GM12878 (cell line): ENCODE results near the gene ARGLU1. TPM values are rescaled to one million over a fixed set of nuclear protein-coding genes. Genes with fewer than 3 reads are reported as not detected.

ENCODE experiments used
- ATAC-seq: fragments of 200-7000 bp; cut with Tn5 transposase; 3 replicates; pipeline ENCODE4 v1.9.1; 2020; ENCODE audit warnings: mild to moderate bottlenecking, moderate library complexity
- BruUV-seq: library from RNA; stranded (reverse); fragments of 400-500 nt; replicated peaks from 2 replicates; lab custom pipeline; 2021; lab: Mats Ljungman, UMichigan
- CTCF ChIA-PET: fragments of 300-600 bp; sonication (Branson Sonifier 250); formaldehyde crosslinking; extraction: SDS; loops from one replicate; lab custom pipeline; 2021; ENCODE audit warnings: inconsistent platforms; lab: Yijun Ruan, JAX
- POLR2A ChIA-PET: fragments of 350-600 bp; formaldehyde crosslinking; extraction: SDS; loops from one replicate; lab custom pipeline; 2021; ENCODE audit warnings: inconsistent platforms; lab: Charles Lee
- RAD21 ChIA-PET: fragments of 300-600 bp; sonication (Branson Sonifier 250); formaldehyde crosslinking; loops from one replicate; lab custom pipeline; 2023; ENCODE audit warnings: antibody characterized with exemption; ENCODE audit not compliant: unreplicated experiment; lab: Charles Lee
- SMC1A ChIA-PET: fragments of 300-600 bp; sonication (Branson Sonifier 250); formaldehyde crosslinking; loops from one replicate; lab custom pipeline; 2023; ENCODE audit not compliant: unreplicated experiment, uncharacterized antibody; lab: Charles Lee
- DNase-seq: peaks from one replicate; pipeline ENCODE4 v3.0.0-alpha.2; 2011; ENCODE audit warnings: low read depth, low spot score
- FAIRE-seq: peaks from 3 replicates; lab custom pipeline; 2011; peaks lifted over from hg19 to GRCh38; lab: Jason Lieb, UNC
- H2AFZ ChIP-seq: 2 replicates; pipeline ENCODE4 v1.6.0; 2011; ENCODE audit warnings: low read depth, low read length, control low read depth; ENCODE audit not compliant: control insufficient read depth
- H3K27ac ChIP-seq: 2 replicates; pipeline ENCODE4 v1.5.1; 2011; ENCODE audit warnings: control low read depth; ENCODE audit not compliant: control insufficient read depth, insufficient read depth
- H3K27me3 ChIP-seq, 2 experiments: replicated peaks in 1 of 2; 2 replicates each; pipeline versions ENCODE4 v1.6.0 to v1.6.1; 2011; ENCODE audit warnings: low read length in 1 of 2; ENCODE audit not compliant: control insufficient read depth in 2 of 2, insufficient read depth in 2 of 2
- H3K36me3 ChIP-seq, 2 experiments: 2 replicates each; pipeline ENCODE4 v1.5.1; 2011; ENCODE audit warnings: low read length in 1 of 2; ENCODE audit not compliant: control insufficient read depth in 2 of 2, insufficient read depth in 2 of 2
- H3K4me1 ChIP-seq: 2 replicates; pipeline ENCODE4 v1.6.1; 2011; ENCODE audit warnings: mild to moderate bottlenecking, low read length, moderate library complexity, mixed read lengths; ENCODE audit not compliant: control insufficient read depth, insufficient read depth
- H3K4me2 ChIP-seq: 2 replicates; pipeline ENCODE4 v1.6.0; 2011; ENCODE audit warnings: control low read depth; ENCODE audit not compliant: control insufficient read depth, insufficient read depth
- H3K4me3 ChIP-seq: fragments of 200-600 bp; sonication (generic); 2 replicates; pipeline ENCODE4 v1.5.1; 2016
- H3K79me2 ChIP-seq: 2 replicates; pipeline ENCODE4 v1.6.0; 2011; ENCODE audit warnings: low read length; ENCODE audit not compliant: control insufficient read depth, insufficient read depth
- H3K9ac ChIP-seq: 2 replicates; pipeline ENCODE4 v1.8.0; 2011; ENCODE audit warnings: low read length, control low read depth, mixed read lengths; ENCODE audit not compliant: control insufficient read depth, insufficient read depth
- H3K9me3 ChIP-seq: replicated peaks from 3 replicates; pipeline ENCODE4 v1.5.1; 2011; ENCODE audit warnings: mild to moderate bottlenecking, low read length; ENCODE audit not compliant: control insufficient read depth, insufficient read depth
- H4K20me1 ChIP-seq: 2 replicates; pipeline ENCODE4 v1.6.0; 2011; ENCODE audit not compliant: control insufficient read depth, insufficient read depth
- ATF7 ChIP-seq: fragments of 450-650 bp; IDR thresholded peaks from 2 replicates; pipeline ENCODE4 v1.6.1; 2016; ENCODE audit warnings: low read depth, mild to moderate bottlenecking
- HDAC6 ChIP-seq: fragments of 200-600 bp; sonication (generic); IDR thresholded peaks from one replicate; pipeline ENCODE4 v1.8.0; 2017; ENCODE audit warnings: antibody characterized with exemption; ENCODE audit not compliant: unreplicated experiment
- MTA3 ChIP-seq: IDR thresholded peaks from 2 replicates; pipeline ENCODE4 v1.6.1; 2012; ENCODE audit warnings: low read length, inconsistent platforms, borderline replicate concordance
- NR2C1 ChIP-seq: fragments of 450-650 bp; IDR thresholded peaks from 2 replicates; pipeline ENCODE4 v1.6.1; 2017; ENCODE audit warnings: antibody characterized with exemption, mild to moderate bottlenecking, moderate library complexity
- NR2C2 ChIP-seq: IDR thresholded peaks from 2 replicates; pipeline ENCODE4 v1.6.1; 2011; ENCODE audit warnings: borderline replicate concordance, low read depth; ENCODE audit not compliant: control insufficient read depth, insufficient read length
- PML ChIP-seq: IDR thresholded peaks from 2 replicates; pipeline ENCODE4 v1.6.1; 2012; ENCODE audit warnings: low read length, inconsistent platforms
- RCOR1 ChIP-seq: conservative IDR thresholded peaks from 2 replicates; pipeline ENCODE4 v1.6.1; 2012; ENCODE audit warnings: low read depth, low read length, improper control_type of control experiment
- SIX5 ChIP-seq: IDR thresholded peaks from 2 replicates; pipeline ENCODE4 v1.6.1; 2011; ENCODE audit warnings: mild to moderate bottlenecking, low read depth, low read length, moderate library complexity; ENCODE audit not compliant: severe bottlenecking
- SMAD5 ChIP-seq: IDR thresholded peaks from 2 replicates; pipeline ENCODE4 v1.6.1; 2016; ENCODE audit warnings: antibody characterized with exemption, low read depth
- SP1 ChIP-seq: IDR thresholded peaks from one replicate; pipeline ENCODE4 v1.6.1; 2011; ENCODE audit warnings: low read depth, low read length
- STAT1 ChIP-seq: fragments of 450-650 bp; conservative IDR thresholded peaks from 2 replicates; pipeline ENCODE4 v1.6.1; 2014; ENCODE audit warnings: antibody characterized with exemption, mild to moderate bottlenecking
- TARDBP ChIP-seq: IDR thresholded peaks from 2 replicates; pipeline ENCODE4 v1.6.1; 2016; ENCODE audit warnings: borderline replicate concordance
- ZBED1 ChIP-seq: IDR thresholded peaks from 2 replicates; pipeline ENCODE4 v1.6.1; 2016; ENCODE audit warnings: borderline replicate concordance
- ZNF622 ChIP-seq: fragments of 450-650 bp; IDR thresholded peaks from 2 replicates; pipeline ENCODE4 v1.6.1; 2017; ENCODE audit warnings: mild to moderate bottlenecking, inconsistent platforms
- WGBS: methylation state at CpG from one replicate; pipeline ENCODE4 v1.1.6; 2016; ENCODE audit warnings: low lambda C conversion rate; ENCODE audit not compliant: insufficient replicate concordance, insufficient coverage; ENCODE audit errors: missing lambda C conversion rate; 5-methylcytosine and 5-hydroxymethylcytosine counted together
- in situ Hi-C: fragments of 300-500 bp; cut with MboI; formaldehyde crosslinking; loops from 9 replicates; pipeline ENCODE4 v1.14.3; 2018; ENCODE audit warnings: mixed read lengths
- intact Hi-C: fragments of 100-400 bp; cut with micrococcal nuclease; formaldehyde crosslinking; loops from one replicate; pipeline ENCODE4 v1.14.2; 2022; ENCODE audit not compliant: unreplicated experiment
- polyA plus RNA-seq, 11 experiments: library from polyadenylated mRNA; depleted of rRNA in 4 of 11; unstranded in 6 of 11; stranded (reverse) in 5 of 11; fragments of >200 nt; fragmentation: Nextera tagmentation in 4 of 11; fragmentation: Illumina TruSeq in 1 of 11; extraction: Ambion mirVana in 4 of 11; extraction: Trizol in 1 of 11; gene quantifications; 1 replicate in 1 of 11; 2 replicates in 10 of 11; pipeline versions ENCODE4 v1.2.1 to v1.2.3, GENCODE V29; 2011 to 2016; ENCODE audit warnings: inconsistent platforms in 2 of 11, missing spikeins in 2 of 11, low read depth in 1 of 11
- total RNA-seq, 4 experiments: library from RNA; depleted of rRNA in 3 of 4; stranded (reverse); fragments of >200 nt in 3 of 4; fragmentation: Illumina TruSeq in 1 of 4; extraction: Trizol in 1 of 4; gene quantifications; 2 replicates each; pipeline versions ENCODE4 v1.2.1 to v1.2.3, GENCODE V29; 2013 to 2021
- TF ChIP-seq, protein P1 (sequence below): IDR thresholded peaks from 2 replicates; pipeline ENCODE4 v1.6.1; 2011; ENCODE audit warnings: borderline replicate concordance, low read depth, mild to moderate bottlenecking, moderate library complexity, mixed read lengths, low read length; ENCODE audit not compliant: insufficient read depth; ENCODE audit errors: extremely low read length
- TF ChIP-seq, protein P2 (sequence below): fragments of 450-650 bp; IDR thresholded peaks from 2 replicates; pipeline ENCODE4 v1.6.1; 2017; ENCODE audit warnings: antibody characterized with exemption, mild to moderate bottlenecking, moderate library complexity
- TF ChIP-seq, protein P3 (sequence below): fragments of 450-650 bp; IDR thresholded peaks from 2 replicates; pipeline ENCODE4 v1.6.1; 2017; ENCODE audit warnings: borderline replicate concordance

ARGLU1 gene
- total and polyA plus RNA-seq, 10 of the 15 experiments (the other 5 are each of a cell fraction or from before 2014, with no cell fraction given), result 47.1 to 197 (median 98.3) TPM

DNA sequence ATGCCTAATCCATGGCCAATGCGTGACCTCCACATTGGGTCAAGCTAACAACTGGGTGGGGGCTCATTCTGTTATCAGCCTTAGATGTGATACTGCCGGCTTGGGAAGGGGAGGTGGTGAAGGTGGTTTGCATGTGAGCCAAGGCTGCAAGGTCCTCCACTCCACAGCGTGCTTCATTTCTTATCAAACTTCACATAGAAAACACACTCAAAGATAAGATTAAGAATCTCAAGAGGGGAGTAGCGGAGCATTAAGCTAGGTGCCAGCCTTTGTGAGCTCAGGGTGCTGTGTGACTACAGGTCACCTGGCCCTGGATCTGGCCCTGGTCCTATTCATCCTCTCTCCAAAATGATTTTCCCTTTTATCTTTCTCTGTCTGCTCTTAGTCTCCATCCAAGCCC, 13.3 kb upstream of the ARGLU1 start:
- intact Hi-C loops (no loop called here), in situ Hi-C loops (no loop called here)
- Histone ChIP-seq H3K4me3 (no peak overlapping the region), H3K27ac (no peak overlapping the region), H3K9ac (no peak overlapping the region), H2AFZ (no peak overlapping the region), H3K27me3 (no peaks in the 10 kb centered on the region), H3K79me2 (no peaks in the 10 kb centered on the region), H4K20me1 (no peaks in the 10 kb centered on the region), H3K36me3 (no peaks in the 10 kb centered on the region), H3K9me3 (peaks cover 2% of the 10 kb centered on the region; the same call in 2 of the 3 replicates), H3K4me2 (no peak overlapping the region), H3K4me1 (no peaks in the 10 kb centered on the region)
- CTCF ChIA-PET, result interaction anchor here (2.1 kb wide), 1 partner anchor 39 kb away, joined by 6 read pairs; no protein-coding TSS in a partner anchor
- FAIRE-seq, result no peak
- no TSS peak for BruUV-seq
- POLR2A ChIA-PET, result no interaction called here
- no peak for ATAC-seq
- SMC1A ChIA-PET, result interaction anchor here (1.2 kb wide), 1 partner anchor 13 kb away, joined by 3 read pairs; the partner anchor contains the start of gene ARGLU1
- TF ChIP-seq, protein P1, sequence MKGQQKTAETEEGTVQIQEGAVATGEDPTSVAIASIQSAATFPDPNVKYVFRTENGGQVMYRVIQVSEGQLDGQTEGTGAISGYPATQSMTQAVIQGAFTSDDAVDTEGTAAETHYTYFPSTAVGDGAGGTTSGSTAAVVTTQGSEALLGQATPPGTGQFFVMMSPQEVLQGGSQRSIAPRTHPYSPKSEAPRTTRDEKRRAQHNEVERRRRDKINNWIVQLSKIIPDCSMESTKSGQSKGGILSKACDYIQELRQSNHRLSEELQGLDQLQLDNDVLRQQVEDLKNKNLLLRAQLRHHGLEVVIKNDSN, result no peak
- no peak for TF ChIP-seq HDAC6
- no peak for TF ChIP-seq SMAD5
- TF ChIP-seq, protein P2, sequence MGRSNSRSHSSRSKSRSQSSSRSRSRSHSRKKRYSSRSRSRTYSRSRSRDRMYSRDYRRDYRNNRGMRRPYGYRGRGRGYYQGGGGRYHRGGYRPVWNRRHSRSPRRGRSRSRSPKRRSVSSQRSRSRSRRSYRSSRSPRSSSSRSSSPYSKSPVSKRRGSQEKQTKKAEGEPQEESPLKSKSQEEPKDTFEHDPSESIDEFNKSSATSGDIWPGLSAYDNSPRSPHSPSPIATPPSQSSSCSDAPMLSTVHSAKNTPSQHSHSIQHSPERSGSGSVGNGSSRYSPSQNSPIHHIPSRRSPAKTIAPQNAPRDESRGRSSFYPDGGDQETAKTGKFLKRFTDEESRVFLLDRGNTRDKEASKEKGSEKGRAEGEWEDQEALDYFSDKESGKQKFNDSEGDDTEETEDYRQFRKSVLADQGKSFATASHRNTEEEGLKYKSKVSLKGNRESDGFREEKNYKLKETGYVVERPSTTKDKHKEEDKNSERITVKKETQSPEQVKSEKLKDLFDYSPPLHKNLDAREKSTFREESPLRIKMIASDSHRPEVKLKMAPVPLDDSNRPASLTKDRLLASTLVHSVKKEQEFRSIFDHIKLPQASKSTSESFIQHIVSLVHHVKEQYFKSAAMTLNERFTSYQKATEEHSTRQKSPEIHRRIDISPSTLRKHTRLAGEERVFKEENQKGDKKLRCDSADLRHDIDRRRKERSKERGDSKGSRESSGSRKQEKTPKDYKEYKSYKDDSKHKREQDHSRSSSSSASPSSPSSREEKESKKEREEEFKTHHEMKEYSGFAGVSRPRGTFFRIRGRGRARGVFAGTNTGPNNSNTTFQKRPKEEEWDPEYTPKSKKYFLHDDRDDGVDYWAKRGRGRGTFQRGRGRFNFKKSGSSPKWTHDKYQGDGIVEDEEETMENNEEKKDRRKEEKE, result no peak
- TF ChIP-seq, protein P3, sequence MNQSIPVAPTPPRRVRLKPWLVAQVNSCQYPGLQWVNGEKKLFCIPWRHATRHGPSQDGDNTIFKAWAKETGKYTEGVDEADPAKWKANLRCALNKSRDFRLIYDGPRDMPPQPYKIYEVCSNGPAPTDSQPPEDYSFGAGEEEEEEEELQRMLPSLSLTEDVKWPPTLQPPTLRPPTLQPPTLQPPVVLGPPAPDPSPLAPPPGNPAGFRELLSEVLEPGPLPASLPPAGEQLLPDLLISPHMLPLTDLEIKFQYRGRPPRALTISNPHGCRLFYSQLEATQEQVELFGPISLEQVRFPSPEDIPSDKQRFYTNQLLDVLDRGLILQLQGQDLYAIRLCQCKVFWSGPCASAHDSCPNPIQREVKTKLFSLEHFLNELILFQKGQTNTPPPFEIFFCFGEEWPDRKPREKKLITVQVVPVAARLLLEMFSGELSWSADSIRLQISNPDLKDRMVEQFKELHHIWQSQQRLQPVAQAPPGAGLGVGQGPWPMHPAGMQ, result no peak
- no peak for TF ChIP-seq TARDBP
- no peak for TF ChIP-seq ATF7
- TF ChIP-seq PML, result no peak
- no peak for TF ChIP-seq RCOR1
- no peak for TF ChIP-seq NR2C1
- no peak for TF ChIP-seq MTA3
- no peak for TF ChIP-seq SIX5
- no peak for TF ChIP-seq SP1
- TF ChIP-seq NR2C2, result no peak
- TF ChIP-seq STAT1, result no peak
- no peak for TF ChIP-seq ZNF622
- TF ChIP-seq ZBED1, result no peak
- WGBS, result 81% methylated on average over 4 of the region's 4 CpGs
- RAD21 ChIA-PET, result no interaction called here
- no peak for DNase-seq
